22Rv1 (cell line): Measurements from ENCODE around the gene CCND2.

Source experiments
- CTCF ChIP-seq: fragments of 450-650 bp; IDR thresholded peaks from 2 replicates; pipeline ENCODE4 v1.5.1; 2017; ENCODE audit warnings: mild to moderate bottlenecking
- ZFX ChIP-seq: fragments of 450-650 bp; IDR thresholded peaks from 2 replicates; pipeline ENCODE4 v1.6.1; 2017; ENCODE audit warnings: antibody characterized with exemption, borderline replicate concordance

DNA sequence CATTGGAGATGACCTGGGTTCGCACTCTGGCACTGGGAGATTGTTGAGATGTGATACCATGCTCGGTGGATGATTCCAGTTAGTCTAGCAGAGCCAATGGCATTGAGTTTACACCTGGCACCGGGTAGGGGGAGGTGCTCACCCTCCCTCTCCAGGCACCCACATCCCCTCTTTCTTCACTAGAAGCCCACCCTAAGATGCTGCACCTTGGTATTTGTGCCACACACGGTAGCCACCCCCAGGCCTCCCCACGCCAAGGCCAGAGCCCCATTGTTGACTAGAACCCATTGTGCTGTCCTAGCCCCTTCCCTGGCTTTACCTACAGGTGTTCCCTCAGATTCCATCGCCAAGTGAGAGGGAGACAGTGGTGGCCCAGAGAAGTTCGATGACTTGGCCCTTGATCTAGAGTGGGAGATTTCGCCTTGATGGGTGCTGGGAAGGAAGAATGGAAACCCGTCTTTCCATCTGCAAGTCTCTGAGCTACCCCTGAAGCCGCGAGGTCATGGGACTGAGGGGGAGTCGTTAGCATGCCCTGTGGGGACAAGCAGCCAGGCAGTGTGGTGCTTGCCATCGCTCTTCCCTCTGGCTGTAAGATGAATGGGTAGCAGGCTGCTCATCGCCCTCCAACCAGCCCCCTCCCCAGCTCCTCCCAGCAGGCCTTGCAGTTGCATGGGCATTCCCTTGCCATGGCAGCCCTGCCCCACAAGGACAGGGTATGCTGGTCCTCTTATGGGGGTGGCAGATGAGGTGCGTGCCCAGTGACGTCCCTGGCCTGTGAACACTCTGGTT, 8.7 kb downstream of the CCND2 start:
- TF ChIP-seq CTCF (no peak), ZFX (no peak)
